Parathyroid adenoma (tissue), 2 donors: ENCODE data around the gene MED10.

Experiments
- H2AFZ ChIP-seq: fragments of 300-600 bp; sonication (generic); one replicate; pipeline ENCODE4 v1.7.0; 2017; ENCODE audit warnings: antibody characterized with exemption, mild to moderate bottlenecking
- H3K27ac ChIP-seq: fragments of 300-600 bp; sonication (generic); one replicate; pipeline ENCODE4 v1.7.0; 2017
- H3K27me3 ChIP-seq: fragments of 300-600 bp; sonication (generic); one replicate; pipeline ENCODE4 v1.7.0; 2017; ENCODE audit warnings: low read length; ENCODE audit not compliant: control insufficient read depth, insufficient read depth
- H3K36me3 ChIP-seq: fragments of 300-600 bp; sonication (generic); one replicate; pipeline ENCODE4 v1.7.0; 2017; ENCODE audit warnings: low read length; ENCODE audit not compliant: control insufficient read depth, insufficient read depth
- H3K4me1 ChIP-seq: fragments of 300-600 bp; sonication (generic); one replicate; pipeline ENCODE4 v1.7.0; 2017; ENCODE audit warnings: control low read depth
- H3K4me2 ChIP-seq: fragments of 300-600 bp; sonication (generic); one replicate; pipeline ENCODE4 v1.7.0; 2017; ENCODE audit warnings: low read length
- H3K4me3 ChIP-seq: fragments of 300-600 bp; sonication (generic); one replicate; pipeline ENCODE4 v1.7.0; 2017; ENCODE audit warnings: low read depth, low read length
- H3K79me2 ChIP-seq: fragments of 300-600 bp; sonication (generic); one replicate; pipeline ENCODE4 v1.7.0; 2017; ENCODE audit warnings: control low read depth
- H3K9ac ChIP-seq: fragments of 300-600 bp; sonication (generic); one replicate; pipeline ENCODE4 v1.7.0; 2017; ENCODE audit warnings: mild to moderate bottlenecking
- H3K9me3 ChIP-seq: fragments of 300-600 bp; sonication (generic); one replicate; pipeline ENCODE4 v1.7.0; 2017; ENCODE audit warnings: low read length; ENCODE audit not compliant: control insufficient read depth
- TF ChIP-seq, protein P1 (sequence below): fragments of 300-600 bp; sonication (generic); IDR thresholded peaks from one replicate; pipeline ENCODE4 v1.7.0; 2017; ENCODE audit warnings: antibody characterized with exemption, mild to moderate bottlenecking
- donor health status: primary hyperparathyroidism.

Gene MED10

DNA sequence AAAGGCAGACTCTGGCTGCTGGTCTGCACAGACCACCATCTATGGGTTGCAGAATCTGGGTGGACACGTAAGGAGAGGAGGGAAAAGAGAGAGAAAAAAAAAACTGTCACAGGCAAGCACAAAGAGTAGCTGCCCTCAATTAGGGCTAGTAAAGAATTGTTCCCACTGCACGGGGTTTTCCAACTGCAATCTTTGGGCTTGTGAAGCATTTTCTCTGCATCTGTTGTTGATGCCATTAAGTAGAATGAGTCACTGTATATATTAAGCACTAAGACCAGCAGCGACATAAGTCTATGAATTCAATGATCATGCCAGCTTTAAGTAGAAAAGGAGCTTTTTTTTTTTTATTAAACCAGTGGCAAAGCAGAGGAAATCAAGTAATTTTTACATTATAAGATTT, 40.2 kb downstream of the MED10 start:
- Histone ChIP-seq H3K27ac (no peak overlapping the region), H3K9me3 (no peaks in the 10 kb centered on the region), H3K4me1 (no peaks in the 10 kb centered on the region), H3K4me3 (no peak overlapping the region), H3K79me2 (no peaks in the 10 kb centered on the region), H3K36me3 (no peaks in the 10 kb centered on the region), H2AFZ (no peak overlapping the region), H3K9ac (no peak overlapping the region), H3K27me3 (no peaks in the 10 kb centered on the region), H3K4me2 (no peak overlapping the region)
- TF ChIP-seq, protein P1, sequence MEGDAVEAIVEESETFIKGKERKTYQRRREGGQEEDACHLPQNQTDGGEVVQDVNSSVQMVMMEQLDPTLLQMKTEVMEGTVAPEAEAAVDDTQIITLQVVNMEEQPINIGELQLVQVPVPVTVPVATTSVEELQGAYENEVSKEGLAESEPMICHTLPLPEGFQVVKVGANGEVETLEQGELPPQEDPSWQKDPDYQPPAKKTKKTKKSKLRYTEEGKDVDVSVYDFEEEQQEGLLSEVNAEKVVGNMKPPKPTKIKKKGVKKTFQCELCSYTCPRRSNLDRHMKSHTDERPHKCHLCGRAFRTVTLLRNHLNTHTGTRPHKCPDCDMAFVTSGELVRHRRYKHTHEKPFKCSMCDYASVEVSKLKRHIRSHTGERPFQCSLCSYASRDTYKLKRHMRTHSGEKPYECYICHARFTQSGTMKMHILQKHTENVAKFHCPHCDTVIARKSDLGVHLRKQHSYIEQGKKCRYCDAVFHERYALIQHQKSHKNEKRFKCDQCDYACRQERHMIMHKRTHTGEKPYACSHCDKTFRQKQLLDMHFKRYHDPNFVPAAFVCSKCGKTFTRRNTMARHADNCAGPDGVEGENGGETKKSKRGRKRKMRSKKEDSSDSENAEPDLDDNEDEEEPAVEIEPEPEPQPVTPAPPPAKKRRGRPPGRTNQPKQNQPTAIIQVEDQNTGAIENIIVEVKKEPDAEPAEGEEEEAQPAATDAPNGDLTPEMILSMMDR = no peak

DNA sequence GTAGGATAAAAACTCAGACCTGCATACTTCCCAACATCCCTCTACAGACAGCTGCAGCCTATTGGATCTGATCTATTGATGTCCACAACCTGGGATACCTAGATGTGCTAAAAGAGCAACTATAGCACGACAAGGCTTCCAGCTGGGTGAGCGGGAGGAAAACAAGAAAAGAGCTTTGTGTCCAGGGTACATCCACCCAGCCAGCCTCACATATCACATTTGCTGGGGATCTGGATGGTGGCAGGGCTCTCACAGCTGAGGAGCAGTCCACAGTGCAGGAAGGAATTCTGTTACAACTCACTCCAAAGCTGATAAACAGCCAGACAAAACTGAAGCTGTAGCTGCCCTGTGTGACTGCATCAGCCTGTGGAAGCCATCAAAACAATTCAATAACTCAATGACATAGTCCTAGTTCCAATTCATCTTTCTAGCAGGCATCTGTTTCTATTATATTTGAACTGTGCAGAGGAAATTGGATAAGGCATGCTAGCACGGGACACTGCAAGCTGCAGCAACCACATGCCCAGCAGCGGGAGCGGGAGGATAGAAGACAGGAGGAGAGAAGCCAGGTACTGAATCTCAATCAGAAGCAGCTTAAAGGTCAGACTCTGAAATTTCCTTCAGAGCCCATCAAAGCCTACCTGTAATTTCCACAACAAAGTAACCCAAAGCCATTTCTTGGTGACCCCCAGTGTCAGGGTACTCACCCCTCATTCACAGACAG, 45.0 kb downstream of the MED10 start:
- no peak overlapping the region for H3K4me3 ChIP-seq
- TF ChIP-seq, protein P1 = no peak
- H3K36me3 ChIP-seq = no peaks in the 10 kb centered on the region
- H3K27ac ChIP-seq = no peak overlapping the region
- no peaks in the 10 kb centered on the region for H3K4me1 ChIP-seq
- H3K27me3 ChIP-seq = no peaks in the 10 kb centered on the region
- H3K79me2 ChIP-seq = no peaks in the 10 kb centered on the region
- no peaks in the 10 kb centered on the region for H3K9me3 ChIP-seq
- no peak overlapping the region for H3K9ac ChIP-seq
- no peak overlapping the region for H3K4me2 ChIP-seq
- H2AFZ ChIP-seq = no peak overlapping the region

DNA sequence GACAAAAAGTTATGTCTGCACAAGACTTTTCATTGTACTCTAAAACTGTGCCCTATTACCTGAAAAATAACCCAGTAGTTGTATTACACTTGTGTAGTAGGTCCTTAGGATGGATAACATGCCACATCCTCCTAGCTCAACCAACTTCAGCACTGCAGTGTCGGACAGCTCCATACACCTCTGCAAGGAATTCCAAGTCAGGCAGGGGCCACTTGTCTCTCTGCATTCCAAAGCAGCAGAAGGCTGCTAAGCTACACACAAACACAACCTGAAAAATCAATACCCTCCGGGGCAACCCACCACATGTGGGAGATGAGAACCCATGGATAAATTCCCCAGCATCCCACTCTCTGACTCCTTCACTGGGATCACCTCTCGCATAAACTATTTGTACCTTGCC, 50.2 kb downstream of the MED10 start:
- TF ChIP-seq, protein P1 = no peak
- H3K27ac ChIP-seq = no peak overlapping the region
- H3K9ac ChIP-seq = no peak overlapping the region
- no peak overlapping the region for H3K4me3 ChIP-seq
- H3K9me3 ChIP-seq = no peaks in the 10 kb centered on the region
- H3K4me2 ChIP-seq = no peak overlapping the region
- H3K36me3 ChIP-seq = no peaks in the 10 kb centered on the region
- H3K79me2 ChIP-seq = no peaks in the 10 kb centered on the region
- H3K4me1 ChIP-seq = no peaks in the 10 kb centered on the region
- H3K27me3 ChIP-seq = no peaks in the 10 kb centered on the region
- H2AFZ ChIP-seq = no peak overlapping the region

DNA sequence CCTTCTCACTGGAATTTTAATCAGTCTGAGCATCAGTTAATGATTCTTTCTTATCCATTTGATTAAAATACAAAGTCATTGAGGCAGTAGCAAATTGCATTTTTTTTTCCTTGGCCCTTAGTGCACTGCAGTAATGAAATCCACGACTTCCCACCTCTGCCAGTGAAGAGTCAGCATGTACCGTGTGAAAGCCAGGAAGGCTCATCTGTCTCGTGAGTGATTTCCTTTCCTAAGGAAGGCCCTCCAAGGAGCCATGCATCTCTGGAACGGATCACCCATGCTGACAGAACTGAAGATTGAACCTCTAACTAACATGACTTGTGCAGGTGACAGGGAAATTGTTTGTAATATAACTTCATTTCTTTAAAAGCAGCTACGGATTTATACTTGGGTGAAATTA, 51.6 kb downstream of the MED10 start:
- TF ChIP-seq, protein P1 = no peak
- Histone ChIP-seq H3K4me3 (no peak overlapping the region), H3K27ac (no peak overlapping the region), H3K9ac (no peak overlapping the region), H3K4me2 (no peak overlapping the region), H3K9me3 (no peaks in the 10 kb centered on the region), H3K4me1 (no peaks in the 10 kb centered on the region), H3K27me3 (no peaks in the 10 kb centered on the region), H3K79me2 (no peaks in the 10 kb centered on the region), H3K36me3 (no peaks in the 10 kb centered on the region), H2AFZ (no peak overlapping the region)

DNA sequence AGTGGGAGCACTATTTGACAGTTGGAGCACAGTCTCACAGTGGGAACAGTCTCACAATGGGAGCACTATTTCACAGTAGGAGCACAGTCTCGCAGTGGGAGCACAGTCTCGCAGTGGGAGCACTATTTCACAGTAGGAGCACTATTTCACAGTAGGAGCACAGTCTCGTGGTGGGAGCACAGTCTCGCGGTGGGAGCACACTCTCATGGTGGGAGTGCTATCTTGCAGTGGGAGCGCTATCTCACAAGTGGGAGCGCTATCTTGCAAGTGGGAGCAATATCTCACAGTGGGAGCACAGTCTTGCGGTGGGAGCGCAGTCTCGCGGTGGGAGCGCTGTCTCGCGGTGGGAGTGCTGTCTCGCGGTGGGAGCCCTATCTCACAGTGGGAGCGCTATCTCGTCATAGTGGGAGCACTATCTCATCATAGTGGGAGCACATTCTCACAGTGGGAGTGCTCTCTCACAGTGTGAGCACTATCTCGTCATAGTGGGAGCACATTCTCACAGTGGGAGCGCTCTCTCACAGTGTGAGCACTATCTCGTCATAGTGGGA, 56.1 kb downstream of the MED10 start:
- no peaks in the 10 kb centered on the region for H3K4me1 ChIP-seq
- H3K4me3 ChIP-seq = no peak overlapping the region
- TF ChIP-seq, protein P1 = no peak
- H3K9me3 ChIP-seq = no peaks in the 10 kb centered on the region
- H3K27ac ChIP-seq = no peak overlapping the region
- H3K27me3 ChIP-seq = no peaks in the 10 kb centered on the region
- H3K4me2 ChIP-seq = no peak overlapping the region
- no peak overlapping the region for H2AFZ ChIP-seq
- H3K79me2 ChIP-seq = no peaks in the 10 kb centered on the region
- H3K36me3 ChIP-seq = no peaks in the 10 kb centered on the region
- no peak overlapping the region for H3K9ac ChIP-seq
